GM21786 (cell line): ENCODE results near the gene CCDC57.
"Not testable (repeated sequence)": the region's sequence is repeated elsewhere in the genome, so short reads cannot be mapped to it uniquely, and the experiment has no call there.

Experiments used
- ATAC-seq: cut with Tn5 transposase; IDR thresholded peaks from one replicate; pipeline ENCODE4 v1.9.1; 2021; ENCODE audit not compliant: unreplicated experiment

CCDC57 gene, protein sequence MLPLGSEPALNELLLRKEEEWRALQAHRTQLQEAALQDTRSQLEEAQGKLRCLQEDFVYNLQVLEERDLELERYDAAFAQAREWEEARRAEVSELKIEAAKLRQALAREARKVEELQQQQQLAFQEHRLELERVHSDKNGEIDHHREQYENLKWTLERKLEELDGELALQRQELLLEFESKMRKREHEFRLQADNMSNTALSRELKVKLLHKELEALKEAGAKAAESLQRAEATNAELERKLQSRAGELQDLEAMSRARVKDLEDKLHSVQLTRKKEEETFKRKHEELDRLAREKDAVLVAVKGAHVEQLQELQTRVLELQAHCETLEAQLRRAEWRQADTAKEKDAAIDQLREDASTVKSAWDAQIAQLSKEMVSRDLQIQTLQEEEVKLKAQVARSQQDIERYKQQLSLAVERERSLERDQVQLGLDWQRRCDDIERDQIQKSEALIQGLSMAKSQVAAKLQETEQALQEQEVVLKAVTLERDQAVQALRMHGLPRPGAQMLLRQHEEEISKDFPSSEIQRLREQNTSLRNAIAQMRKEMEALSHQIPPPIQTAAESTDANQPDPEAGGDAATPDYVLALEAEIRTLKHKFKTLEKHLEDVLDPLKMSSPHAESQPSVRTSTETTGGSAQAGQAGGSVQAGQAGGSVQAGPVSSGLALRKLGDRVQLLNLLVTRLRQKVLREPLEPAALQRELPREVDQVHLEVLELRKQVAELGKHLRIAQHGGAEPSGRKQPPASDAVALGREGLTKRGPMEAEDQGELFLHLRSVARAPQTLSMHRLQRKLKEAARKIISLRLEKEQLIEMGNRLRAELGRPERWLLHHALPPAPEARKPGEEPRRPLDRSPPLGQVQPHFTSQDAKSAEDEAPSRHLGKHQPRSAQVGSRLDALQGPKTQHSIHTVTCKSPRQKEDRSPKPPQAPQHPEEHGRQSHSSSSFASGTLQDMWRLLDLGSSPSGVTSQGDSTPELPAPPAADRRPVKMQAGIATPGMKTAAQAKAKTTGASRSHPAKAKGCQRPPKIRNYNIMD

DNA sequence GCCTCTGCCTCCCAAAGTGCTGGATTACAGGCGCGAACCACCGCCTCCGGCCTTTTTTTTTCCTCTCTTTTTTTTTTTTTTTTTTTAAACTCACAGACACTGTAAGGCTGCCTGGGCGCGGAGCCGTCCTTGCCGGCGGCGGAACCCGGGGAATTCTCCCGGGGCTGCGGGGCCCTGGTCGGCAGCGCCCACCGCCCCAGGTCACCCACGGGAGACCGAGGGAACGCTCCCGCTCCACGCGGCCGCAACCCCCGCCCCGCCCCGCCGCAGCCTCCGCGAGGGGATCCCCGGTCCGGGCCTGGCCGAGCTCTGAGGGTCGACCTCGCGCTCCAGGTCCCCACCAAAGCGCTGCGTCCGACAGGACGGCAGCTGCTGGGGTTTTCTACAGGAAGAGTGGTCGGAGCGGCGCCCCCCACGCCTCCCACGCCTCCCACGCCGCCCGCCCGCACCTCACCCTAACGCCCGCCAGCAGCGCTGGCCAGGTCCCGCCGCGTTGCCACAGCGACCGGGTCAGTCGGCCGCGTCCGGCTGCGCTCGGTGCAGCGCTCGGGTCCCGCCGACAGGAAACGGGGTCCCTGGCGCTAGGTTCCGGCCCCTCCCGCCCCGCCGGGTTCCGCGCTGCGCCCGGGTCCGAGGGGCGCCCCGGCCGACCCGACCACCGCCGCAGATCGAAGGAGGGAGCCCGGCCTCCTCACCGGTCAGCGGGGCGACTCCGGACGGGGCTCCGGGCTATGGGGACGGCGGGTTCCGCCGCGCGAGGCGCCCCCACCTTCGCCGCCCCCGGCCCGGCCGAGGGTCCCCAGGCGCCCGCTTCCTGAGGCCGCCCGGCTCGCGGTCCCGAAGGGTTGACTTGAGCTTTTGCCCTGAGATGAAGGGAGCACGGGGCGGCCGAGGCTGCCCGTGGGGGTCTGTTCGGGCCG is at the start of gene CCDC57:
Gene CCDC57, minus strand, starts transcription at position 512 of the 920 bp plus-strand sequence. CDS start 10,898 bp downstream, outside the sequence.
- peak; percentile 52 for ATAC-seq

GRCh38 chr17:82262344-82262743 is 49.7 kb upstream of the CCDC57 start:
- no peak for ATAC-seq

GRCh38 chr17:82259972-82260961 is 47.6 kb upstream of the CCDC57 start:
- not testable (repeated sequence) for ATAC-seq

- ATAC-seq, result no peak
Observed at GRCh38 chr17:82258555-82258954, 45.9 kb upstream of the CCDC57 start.

GRCh38 chr17:82257473-82257872 is 44.8 kb upstream of the CCDC57 start:
- no peak for ATAC-seq

GRCh38 chr17:82256242-82256885 is 43.7 kb upstream of the CCDC57 start:
- ATAC-seq, result no peak

GRCh38 chr17:82255402-82255972 is 42.8 kb upstream of the CCDC57 start:
- ATAC-seq, result no peak

GRCh38 chr17:82254746-82255145 is 42.1 kb upstream of the CCDC57 start:
- ATAC-seq, result not testable (repeated sequence)

GRCh38 chr17:82254096-82254495 is 41.5 kb upstream of the CCDC57 start:
- not testable (repeated sequence) for ATAC-seq

GRCh38 chr17:82253179-82253544 is 40.5 kb upstream of the CCDC57 start:
- no peak for ATAC-seq

DNA sequence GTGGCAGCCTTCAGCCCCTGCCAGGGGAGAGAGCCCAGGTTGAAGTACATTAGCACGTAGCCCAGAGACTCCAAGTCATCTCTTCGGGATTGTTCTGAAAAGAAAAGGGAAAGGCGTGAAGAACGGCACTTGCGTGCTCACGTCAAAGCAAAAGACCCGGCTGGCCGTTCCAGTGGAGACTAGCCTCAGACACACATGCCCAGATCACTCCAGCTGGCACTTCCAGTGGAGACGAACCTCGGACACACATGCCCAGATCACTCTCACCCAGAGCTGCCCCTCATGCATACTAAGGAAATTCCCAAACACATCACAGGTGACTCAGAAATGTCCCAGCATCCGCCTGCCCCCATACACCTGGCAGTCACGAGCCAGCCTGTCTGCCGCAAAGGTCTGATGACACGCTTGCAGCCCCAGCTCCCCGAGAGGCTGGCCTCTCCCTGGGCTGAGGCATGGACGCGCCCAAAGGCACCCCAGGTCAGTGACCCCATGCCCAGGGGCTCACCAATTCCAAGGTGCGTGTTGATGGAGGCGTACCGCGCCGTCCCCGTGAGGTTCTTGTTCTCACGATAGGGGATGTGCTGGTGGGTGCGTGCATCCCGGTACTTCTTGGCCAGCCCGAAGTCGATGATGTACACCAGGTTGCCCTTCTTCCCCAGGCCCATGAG is 40.0 kb upstream of the CCDC57 start:
- no peak for ATAC-seq

GRCh38 chr17:82250868-82251500 is 38.3 kb upstream of the CCDC57 start:
- ATAC-seq, result no peak

- ATAC-seq, result no peak
Observed at GRCh38 chr17:82249896-82250581, 37.4 kb upstream of the CCDC57 start.

GRCh38 chr17:82248815-82249674 is 36.4 kb upstream of the CCDC57 start:
- ATAC-seq, result no peak

DNA sequence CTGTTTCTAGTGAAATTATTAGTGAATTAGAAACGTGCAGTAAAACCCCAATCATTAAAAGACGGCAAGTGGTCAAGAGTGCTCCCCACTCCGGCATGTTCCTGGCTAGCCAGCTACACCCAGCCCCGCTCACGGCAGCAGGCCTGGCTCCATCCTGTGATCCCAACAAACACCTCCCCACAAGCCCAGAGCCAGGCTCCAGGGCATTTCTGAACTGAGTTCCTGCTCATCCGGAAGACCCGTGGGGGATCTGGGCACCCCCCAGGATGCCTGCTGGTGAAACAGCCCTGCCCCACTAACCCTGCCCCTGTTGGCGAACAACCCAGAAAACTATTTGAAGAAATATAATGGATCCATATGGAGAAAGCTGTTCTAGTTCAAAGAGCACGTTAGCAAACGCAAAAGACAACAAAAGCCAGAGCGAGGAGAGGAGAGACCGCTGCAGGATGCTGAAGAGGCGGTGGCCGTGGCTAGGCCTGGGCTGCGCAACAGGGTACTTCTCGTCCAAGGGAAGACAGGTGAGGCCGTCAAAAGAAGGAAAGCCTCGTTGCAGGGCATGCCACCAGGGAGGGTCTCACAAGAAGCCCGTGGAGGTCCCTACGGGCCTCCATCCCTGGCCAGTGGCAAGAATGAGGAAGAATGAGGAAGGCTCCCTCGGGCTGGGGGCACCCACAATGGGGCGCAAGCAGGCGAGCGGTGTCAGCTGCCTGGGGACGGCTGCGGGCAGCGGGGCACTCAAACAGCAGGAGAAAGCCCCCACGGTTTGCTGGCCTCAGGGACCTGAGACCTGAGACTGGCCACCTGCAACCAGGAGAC is 35.4 kb upstream of the CCDC57 start:
- ATAC-seq, result no peak
